ENCODE data around the gene SPSB1. TPM values are rescaled to one million over a fixed set of nuclear protein-coding genes. Genes with fewer than 3 reads are reported as not detected.

SPSB1 gene
- total and polyA plus RNA-seq, 10 of the 15 experiments (the other 5 are each of a cell fraction or from before 2014, with no cell fraction given), result 0.02 to 2.0 (median 0.90) TPM; not detected in 1

- H3K27me3 ChIP-seq (replicated peaks in 1 of 2; ENCODE audit: control insufficient read depth in 2 of 2, insufficient read depth in 2 of 2, low read length in 1 of 2), result no peaks in the 10 kb centered on the region
- no peak overlapping the region for H3K4me2 ChIP-seq (ENCODE audit: control insufficient read depth, insufficient read depth)
- CTCF ChIA-PET, result interaction anchor here (0.8 to 1.7 kb wide), 5 partner anchors 10 to 45 kb away, joined by 3 to 4 read pairs (median 3); partner anchors contain the start of gene H6PD
- no peak overlapping the region for H2AFZ ChIP-seq (ENCODE audit: control insufficient read depth, low read depth, low read length)
- BruUV-seq (replicated peaks), result no TSS peak
- no peak for FAIRE-seq
- in situ Hi-C loops (cut with MboI), result no loop called here
- H3K79me2 ChIP-seq (ENCODE audit: control insufficient read depth, insufficient read depth, low read length), result no peaks in the 10 kb centered on the region
- ATAC-seq, result no peak
- H3K27ac ChIP-seq (ENCODE audit: control insufficient read depth, insufficient read depth), result no peak overlapping the region
- WGBS (ENCODE audit: insufficient coverage, insufficient replicate concordance, low lambda C conversion rate, missing lambda C conversion rate), result 75% methylated on average over 9 of the region's 9 CpGs
- POLR2A ChIA-PET, result interaction anchor here (0.5 kb wide), 2 partner anchors 102 to 533 kb away, joined by 3 read pairs; no protein-coding TSS in a partner anchor
- peaks cover 7% of the 10 kb centered on the region for H3K4me1 ChIP-seq (ENCODE audit: control insufficient read depth, insufficient read depth, low read length)
- SMC1A ChIA-PET (ENCODE audit: uncharacterized antibody, unreplicated experiment), result interaction anchor here (1.1 to 1.4 kb wide), 2 partner anchors 9 to 48 kb away, joined by 3 to 4 read pairs; no protein-coding TSS in a partner anchor
- no peak overlapping the region for H3K4me3 ChIP-seq
- intact Hi-C loops (cut with micrococcal nuclease; ENCODE audit: unreplicated experiment), result loop anchor here (5.0 kb wide), 1 partner anchor 132 kb away; no protein-coding TSS in a partner anchor
- RAD21 ChIA-PET (ENCODE audit: unreplicated experiment), result interaction anchor here (1.2 kb wide), 2 partner anchors 44 to 134 kb away, joined by 3 read pairs; no protein-coding TSS in a partner anchor
- TF ChIP-seq GATAD2B (conservative IDR thresholded peaks at IDR 0.05; ENCODE audit: low read depth) (no peak), STAT3 (IDR thresholded peaks at IDR 0.05; ENCODE audit: low read depth, low read length) (no peak), SREBF1 (IDR thresholded peaks at IDR 0.05; ENCODE audit: low read length) (no peak), SRF (IDR thresholded peaks at IDR 0.05; ENCODE audit: low read depth in 2 of 2, low read length in 2 of 2) (no peak), USF2 (IDR thresholded peaks at IDR 0.05; ENCODE audit: borderline replicate concordance, low read depth, low read length) (no peak)
- TF ChIP-seq, protein P1, sequence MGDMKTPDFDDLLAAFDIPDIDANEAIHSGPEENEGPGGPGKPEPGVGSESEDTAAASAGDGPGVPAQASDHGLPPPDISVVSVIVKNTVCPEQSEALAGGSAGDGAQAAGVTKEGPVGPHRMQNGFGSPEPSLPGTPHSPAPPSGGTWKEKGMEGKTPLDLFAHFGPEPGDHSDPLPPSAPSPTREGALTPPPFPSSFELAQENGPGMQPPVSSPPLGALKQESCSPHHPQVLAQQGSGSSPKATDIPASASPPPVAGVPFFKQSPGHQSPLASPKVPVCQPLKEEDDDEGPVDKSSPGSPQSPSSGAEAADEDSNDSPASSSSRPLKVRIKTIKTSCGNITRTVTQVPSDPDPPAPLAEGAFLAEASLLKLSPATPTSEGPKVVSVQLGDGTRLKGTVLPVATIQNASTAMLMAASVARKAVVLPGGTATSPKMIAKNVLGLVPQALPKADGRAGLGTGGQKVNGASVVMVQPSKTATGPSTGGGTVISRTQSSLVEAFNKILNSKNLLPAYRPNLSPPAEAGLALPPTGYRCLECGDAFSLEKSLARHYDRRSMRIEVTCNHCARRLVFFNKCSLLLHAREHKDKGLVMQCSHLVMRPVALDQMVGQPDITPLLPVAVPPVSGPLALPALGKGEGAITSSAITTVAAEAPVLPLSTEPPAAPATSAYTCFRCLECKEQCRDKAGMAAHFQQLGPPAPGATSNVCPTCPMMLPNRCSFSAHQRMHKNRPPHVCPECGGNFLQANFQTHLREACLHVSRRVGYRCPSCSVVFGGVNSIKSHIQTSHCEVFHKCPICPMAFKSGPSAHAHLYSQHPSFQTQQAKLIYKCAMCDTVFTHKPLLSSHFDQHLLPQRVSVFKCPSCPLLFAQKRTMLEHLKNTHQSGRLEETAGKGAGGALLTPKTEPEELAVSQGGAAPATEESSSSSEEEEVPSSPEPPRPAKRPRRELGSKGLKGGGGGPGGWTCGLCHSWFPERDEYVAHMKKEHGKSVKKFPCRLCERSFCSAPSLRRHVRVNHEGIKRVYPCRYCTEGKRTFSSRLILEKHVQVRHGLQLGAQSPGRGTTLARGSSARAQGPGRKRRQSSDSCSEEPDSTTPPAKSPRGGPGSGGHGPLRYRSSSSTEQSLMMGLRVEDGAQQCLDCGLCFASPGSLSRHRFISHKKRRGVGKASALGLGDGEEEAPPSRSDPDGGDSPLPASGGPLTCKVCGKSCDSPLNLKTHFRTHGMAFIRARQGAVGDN (IDR thresholded peaks at IDR 0.05), result no peak
- TF ChIP-seq, protein P2, sequence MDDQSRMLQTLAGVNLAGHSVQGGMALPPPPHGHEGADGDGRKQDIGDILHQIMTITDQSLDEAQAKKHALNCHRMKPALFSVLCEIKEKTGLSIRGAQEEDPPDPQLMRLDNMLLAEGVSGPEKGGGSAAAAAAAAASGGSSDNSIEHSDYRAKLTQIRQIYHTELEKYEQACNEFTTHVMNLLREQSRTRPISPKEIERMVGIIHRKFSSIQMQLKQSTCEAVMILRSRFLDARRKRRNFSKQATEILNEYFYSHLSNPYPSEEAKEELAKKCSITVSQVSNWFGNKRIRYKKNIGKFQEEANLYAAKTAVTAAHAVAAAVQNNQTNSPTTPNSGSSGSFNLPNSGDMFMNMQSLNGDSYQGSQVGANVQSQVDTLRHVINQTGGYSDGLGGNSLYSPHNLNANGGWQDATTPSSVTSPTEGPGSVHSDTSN (IDR thresholded peaks at IDR 0.05; ENCODE audit: insufficient replicate concordance, low read depth, low read length), result no peak
- H3K9me3 ChIP-seq (replicated peaks; ENCODE audit: control insufficient read depth, insufficient read depth, low read length), result no peaks in the 10 kb centered on the region
- no peaks in the 10 kb centered on the region; a peak in 1 of 4 replicates for H3K36me3 ChIP-seq (ENCODE audit: control insufficient read depth in 2 of 2, insufficient read depth in 2 of 2, low read length in 1 of 2)
- no peak overlapping the region for H3K9ac ChIP-seq (ENCODE audit: control insufficient read depth, insufficient read depth, low read length)
- no peak for DNase-seq (ENCODE audit: low read depth, low spot score)
- H4K20me1 ChIP-seq (ENCODE audit: control insufficient read depth, insufficient read depth), result no peaks in the 10 kb centered on the region
Measured at GRCh38 chr1:9244501-9245229, 48.0 kb upstream of the SPSB1 start.

All from GM12878 (cell line).